Lung (tissue), 12 donors: ENCODE results near the gene SH3BGRL2. TPM values are rescaled to one million over a fixed set of nuclear protein-coding genes. Genes with fewer than 3 reads are reported as not detected.

Source experiments
- ATAC-seq: fragments of 200-7000 bp; cut with Tn5 transposase; one replicate; pipeline ENCODE4 v1.9.1; 2020; ENCODE audit warnings: moderate number of reproducible peaks; ENCODE audit not compliant: insufficient read depth, low FRiP score
- DNase-seq, 3 donors: peaks; one replicate each; pipeline ENCODE4 v3.0.0-alpha.2; 2013 to 2017
- H3K27ac ChIP-seq, 2 donors: one replicate each; pipeline ENCODE4 v1.5.1; 2013; ENCODE audit warnings: mild to moderate bottlenecking in 2 of 2, moderate library complexity in 2 of 2, control low read depth in 1 of 2, inconsistent platforms in 1 of 2, low read depth in 1 of 2, low read length in 1 of 2
- H3K27me3 ChIP-seq, 3 donors: one replicate each; pipeline ENCODE4 v1.5.1; 2013; ENCODE audit warnings: low read length in 2 of 3; ENCODE audit not compliant: control insufficient read depth in 3 of 3, insufficient read depth in 3 of 3
- H3K36me3 ChIP-seq, 4 donors: one replicate each; pipeline ENCODE4 v1.5.1; 2013; ENCODE audit warnings: low read length in 4 of 4, mild to moderate bottlenecking in 1 of 4, moderate library complexity in 1 of 4; ENCODE audit not compliant: control insufficient read depth in 4 of 4, insufficient read depth in 4 of 4
- H3K4me1 ChIP-seq, 5 donors: one replicate each; pipeline ENCODE4 v1.5.1; 2013; ENCODE audit warnings: low read length in 5 of 5, mild to moderate bottlenecking in 2 of 5, moderate library complexity in 1 of 5; ENCODE audit not compliant: control insufficient read depth in 5 of 5, insufficient read depth in 5 of 5
- H3K4me3 ChIP-seq: one replicate; pipeline ENCODE4 v1.5.1; 2013; ENCODE audit warnings: mild to moderate bottlenecking, control low read depth, moderate library complexity
- H3K9ac ChIP-seq, 2 donors: one replicate each; pipeline ENCODE4 v1.5.1; 2013; ENCODE audit warnings: low read length in 2 of 2, control low read depth in 1 of 2; ENCODE audit not compliant: insufficient read depth in 1 of 2
- H3K9me3 ChIP-seq, 4 donors: one replicate each; pipeline ENCODE4 v1.5.1; 2013; ENCODE audit warnings: low read length in 3 of 4, mild to moderate bottlenecking in 1 of 4, moderate library complexity in 1 of 4; ENCODE audit not compliant: control insufficient read depth in 4 of 4, insufficient read depth in 3 of 4
- WGBS, 2 donors: extraction: QIAGEN DNeasy Blood & Tissue Kit; methylation state at CpG; one replicate each; pipeline ENCODE4 v1.1.7; 2013; 5-methylcytosine and 5-hydroxymethylcytosine counted together
- polyA plus RNA-seq, 2 donors: library from polyadenylated mRNA; stranded (reverse); fragments of 200-250 nt; gene quantifications; one replicate each; pipeline ENCODE4 v1.2.1, GENCODE V29; 2013
- total RNA-seq, 2 donors: library from RNA; depleted of rRNA in 1 of 2; stranded (reverse); fragments of >200 nt in 1 of 2; gene quantifications; one replicate each; pipeline ENCODE4 v1.2.1, GENCODE V29; 2014 to 2021
- TF ChIP-seq, protein P1 (sequence below): IDR thresholded peaks from 2 replicates; pipeline ENCODE4 v1.5.1; 2012; ENCODE audit warnings: mild to moderate bottlenecking; ENCODE audit errors: control extremely low read depth, extremely low read depth
- donor health status: control.
- donor health status: control.
- donor health status: Bipolar disorder and iron deficiency.
- donor health status: healthy.
- donor health status: DM: yes; HTN: yes; CAD: no.

The SH3BGRL2 gene
- total and polyA plus RNA-seq, 4 donors: 7.4 to 38.5 (median 14.0) TPM

DNA sequence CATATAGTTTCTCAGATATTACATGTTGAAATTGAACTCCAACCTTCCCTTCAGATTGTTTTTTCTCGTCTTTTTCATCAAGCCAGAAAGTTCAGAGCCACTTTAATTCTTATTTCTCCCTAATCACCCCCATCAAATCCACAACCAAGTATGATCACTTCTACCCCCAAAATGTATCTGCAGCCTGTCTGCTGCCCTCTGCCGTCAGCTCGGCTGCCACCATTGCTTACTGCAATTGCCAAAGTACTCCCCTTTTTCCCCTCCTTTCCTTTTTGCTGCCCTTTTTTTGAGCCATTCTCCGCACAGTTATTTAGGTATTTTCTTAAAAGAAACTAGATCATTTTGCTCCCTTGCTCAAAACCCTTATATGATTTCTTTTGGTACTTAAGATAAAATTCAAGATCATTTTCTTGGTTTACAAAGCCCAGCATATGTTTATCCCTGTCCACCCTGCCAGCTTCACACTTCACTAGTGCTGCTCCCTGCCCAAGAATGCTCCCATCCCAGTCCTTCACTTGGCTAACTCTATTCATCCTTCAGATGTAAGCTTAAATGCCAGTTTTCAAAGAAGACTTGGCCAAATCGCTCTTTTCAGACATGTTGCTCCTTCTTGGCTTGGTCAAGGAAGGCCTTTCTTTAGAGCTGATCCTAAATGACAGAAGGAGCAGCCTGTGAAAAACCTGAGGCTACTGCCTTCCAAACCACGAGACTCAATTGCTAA lies 63.7 kb downstream of the SH3BGRL2 start:
- Histone ChIP-seq H3K27me3 (no peaks in the 10 kb centered on the region), H3K9ac (no peak overlapping the region), H3K36me3 (peaks cover 0 to 3% (median 1%) of the 10 kb centered on the region in 4 donors), H3K4me1 (no peaks in the 10 kb centered on the region), H3K4me3 (no peak overlapping the region), H3K27ac (no peak overlapping the region), H3K9me3 (no peaks in the 10 kb centered on the region)
- no peak for DNase-seq
- ATAC-seq: no peak
- TF ChIP-seq, protein P1, sequence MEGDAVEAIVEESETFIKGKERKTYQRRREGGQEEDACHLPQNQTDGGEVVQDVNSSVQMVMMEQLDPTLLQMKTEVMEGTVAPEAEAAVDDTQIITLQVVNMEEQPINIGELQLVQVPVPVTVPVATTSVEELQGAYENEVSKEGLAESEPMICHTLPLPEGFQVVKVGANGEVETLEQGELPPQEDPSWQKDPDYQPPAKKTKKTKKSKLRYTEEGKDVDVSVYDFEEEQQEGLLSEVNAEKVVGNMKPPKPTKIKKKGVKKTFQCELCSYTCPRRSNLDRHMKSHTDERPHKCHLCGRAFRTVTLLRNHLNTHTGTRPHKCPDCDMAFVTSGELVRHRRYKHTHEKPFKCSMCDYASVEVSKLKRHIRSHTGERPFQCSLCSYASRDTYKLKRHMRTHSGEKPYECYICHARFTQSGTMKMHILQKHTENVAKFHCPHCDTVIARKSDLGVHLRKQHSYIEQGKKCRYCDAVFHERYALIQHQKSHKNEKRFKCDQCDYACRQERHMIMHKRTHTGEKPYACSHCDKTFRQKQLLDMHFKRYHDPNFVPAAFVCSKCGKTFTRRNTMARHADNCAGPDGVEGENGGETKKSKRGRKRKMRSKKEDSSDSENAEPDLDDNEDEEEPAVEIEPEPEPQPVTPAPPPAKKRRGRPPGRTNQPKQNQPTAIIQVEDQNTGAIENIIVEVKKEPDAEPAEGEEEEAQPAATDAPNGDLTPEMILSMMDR: no peak
- 88 to 91% methylated on average over 6 of the region's 6 CpGs for WGBS, 2 donors

GRCh38 chr6:79697430-79697829 lies 66.3 kb downstream of the SH3BGRL2 start:
- Histone ChIP-seq H3K9ac (no peak overlapping the region), H3K4me1 (no peaks in the 10 kb centered on the region), H3K27ac (no peak overlapping the region), H3K9me3 (no peaks in the 10 kb centered on the region), H3K4me3 (no peak overlapping the region), H3K27me3 (no peaks in the 10 kb centered on the region), H3K36me3 (peaks cover 0 to 6% (median 2%) of the 10 kb centered on the region in 4 donors)
- no peak for DNase-seq
- TF ChIP-seq, protein P1: no peak
- WGBS, 2 donors: 94% methylated on average over 4 of the region's 4 CpGs
- ATAC-seq: no peak

GRCh38 chr6:79699606-79700005 lies 68.5 kb downstream of the SH3BGRL2 start:
- Histone ChIP-seq H3K9ac (no peak overlapping the region), H3K27me3 (no peaks in the 10 kb centered on the region), H3K4me3 (no peak overlapping the region), H3K27ac (no peak overlapping the region), H3K36me3 (peaks cover 0 to 11% (median 2%) of the 10 kb centered on the region in 4 donors), H3K9me3 (no peaks in the 10 kb centered on the region), H3K4me1 (no peaks in the 10 kb centered on the region)
- WGBS, 2 donors: 77 to 88% methylated on average over 7 of the region's 7 CpGs
- DNase-seq (no peak), ATAC-seq (no peak)
- TF ChIP-seq, protein P1: no peak

DNA sequence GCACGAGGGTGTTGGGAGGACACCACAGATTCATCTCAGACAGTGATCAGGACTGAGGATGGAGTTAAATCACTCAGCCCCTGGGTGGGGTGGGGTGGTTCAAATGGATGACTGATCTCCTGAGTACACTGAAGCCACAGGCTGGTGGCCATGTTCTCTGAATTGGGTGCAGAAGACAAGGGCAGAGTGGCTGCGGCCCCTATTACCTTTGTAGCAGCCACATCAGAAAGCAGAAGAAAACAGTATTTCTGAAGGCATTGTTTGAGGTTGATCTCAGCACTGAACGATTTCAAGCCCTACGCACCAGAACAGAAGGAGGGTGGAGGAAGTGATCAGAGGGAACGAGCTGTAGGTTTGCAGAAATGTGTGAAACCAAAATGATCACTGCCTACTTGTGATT lies 71.6 kb downstream of the SH3BGRL2 start:
- WGBS, 2 donors: 81 to 82% methylated on average over 5 of the region's 5 CpGs
- no peak overlapping the region for H3K27ac ChIP-seq
- H3K27me3 ChIP-seq: no peaks in the 10 kb centered on the region

More for the DNA sequence above, 71.6 kb downstream of the SH3BGRL2 start:
- Histone ChIP-seq H3K9me3 (no peaks in the 10 kb centered on the region), H3K4me1 (no peaks in the 10 kb centered on the region), H3K4me3 (no peak overlapping the region), H3K36me3 (peaks cover 0 to 11% (median 2%) of the 10 kb centered on the region in 4 donors), H3K9ac (no peak overlapping the region)
- ATAC-seq: no peak
- TF ChIP-seq, protein P1: no peak
- DNase-seq: no peak
